ENCODE data around the gene RET.

RET gene

DNA sequence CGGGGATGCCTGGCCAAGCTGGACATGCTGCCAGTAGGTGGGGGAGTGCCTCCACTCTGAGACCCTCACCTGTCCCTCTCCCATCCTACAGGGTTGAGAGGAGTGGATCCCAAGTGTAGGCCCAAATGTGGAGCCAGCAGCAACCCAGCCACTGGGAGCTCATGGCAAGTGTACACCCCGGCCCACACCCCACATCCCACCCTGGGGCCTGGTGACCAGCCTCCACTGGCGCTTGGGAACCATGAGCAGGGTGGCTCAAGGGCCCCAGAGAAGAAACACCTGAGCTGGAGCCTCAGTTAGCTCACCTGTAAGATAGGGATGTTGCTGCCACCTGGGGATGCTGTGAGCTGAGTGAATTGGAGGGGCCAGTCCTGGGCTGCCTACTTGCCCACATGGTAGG, 10.4 kb upstream of the RET start:
- H2AFZ ChIP-seq (ENCODE audit: low read depth, low read length): no peak overlapping the region
- no peak overlapping the region for H3K9ac ChIP-seq (ENCODE audit: low read length)
- no peaks in the 10 kb centered on the region for H3K4me1 ChIP-seq (ENCODE audit: low read length)
- no peak overlapping the region for H3K4me2 ChIP-seq (ENCODE audit: low read length)
- H3K27me3 ChIP-seq (ENCODE audit: low read depth, low read length): no peaks in the 10 kb centered on the region
- no peak overlapping the region for H3K4me3 ChIP-seq (ENCODE audit: low read length)
- H3K36me3 ChIP-seq (replicated peaks; ENCODE audit: low read depth, low read length): no peaks in the 10 kb centered on the region
- H3K9me3 ChIP-seq (ENCODE audit: insufficient read depth, low read length): no peaks in the 10 kb centered on the region
- H3K79me2 ChIP-seq (ENCODE audit: low read length): no peaks in the 10 kb centered on the region
- H4K20me1 ChIP-seq (ENCODE audit: insufficient read depth, low read length): no peaks in the 10 kb centered on the region
- H3K27ac ChIP-seq (ENCODE audit: low read length): no peak overlapping the region
- TF ChIP-seq, protein P1, sequence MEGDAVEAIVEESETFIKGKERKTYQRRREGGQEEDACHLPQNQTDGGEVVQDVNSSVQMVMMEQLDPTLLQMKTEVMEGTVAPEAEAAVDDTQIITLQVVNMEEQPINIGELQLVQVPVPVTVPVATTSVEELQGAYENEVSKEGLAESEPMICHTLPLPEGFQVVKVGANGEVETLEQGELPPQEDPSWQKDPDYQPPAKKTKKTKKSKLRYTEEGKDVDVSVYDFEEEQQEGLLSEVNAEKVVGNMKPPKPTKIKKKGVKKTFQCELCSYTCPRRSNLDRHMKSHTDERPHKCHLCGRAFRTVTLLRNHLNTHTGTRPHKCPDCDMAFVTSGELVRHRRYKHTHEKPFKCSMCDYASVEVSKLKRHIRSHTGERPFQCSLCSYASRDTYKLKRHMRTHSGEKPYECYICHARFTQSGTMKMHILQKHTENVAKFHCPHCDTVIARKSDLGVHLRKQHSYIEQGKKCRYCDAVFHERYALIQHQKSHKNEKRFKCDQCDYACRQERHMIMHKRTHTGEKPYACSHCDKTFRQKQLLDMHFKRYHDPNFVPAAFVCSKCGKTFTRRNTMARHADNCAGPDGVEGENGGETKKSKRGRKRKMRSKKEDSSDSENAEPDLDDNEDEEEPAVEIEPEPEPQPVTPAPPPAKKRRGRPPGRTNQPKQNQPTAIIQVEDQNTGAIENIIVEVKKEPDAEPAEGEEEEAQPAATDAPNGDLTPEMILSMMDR (IDR thresholded peaks at IDR 0.05; ENCODE audit: low read depth, low read length): no peak
- no peak for TF ChIP-seq EZH2phosphoT487 (IDR thresholded peaks at IDR 0.05; ENCODE audit: low read depth)

DNA sequence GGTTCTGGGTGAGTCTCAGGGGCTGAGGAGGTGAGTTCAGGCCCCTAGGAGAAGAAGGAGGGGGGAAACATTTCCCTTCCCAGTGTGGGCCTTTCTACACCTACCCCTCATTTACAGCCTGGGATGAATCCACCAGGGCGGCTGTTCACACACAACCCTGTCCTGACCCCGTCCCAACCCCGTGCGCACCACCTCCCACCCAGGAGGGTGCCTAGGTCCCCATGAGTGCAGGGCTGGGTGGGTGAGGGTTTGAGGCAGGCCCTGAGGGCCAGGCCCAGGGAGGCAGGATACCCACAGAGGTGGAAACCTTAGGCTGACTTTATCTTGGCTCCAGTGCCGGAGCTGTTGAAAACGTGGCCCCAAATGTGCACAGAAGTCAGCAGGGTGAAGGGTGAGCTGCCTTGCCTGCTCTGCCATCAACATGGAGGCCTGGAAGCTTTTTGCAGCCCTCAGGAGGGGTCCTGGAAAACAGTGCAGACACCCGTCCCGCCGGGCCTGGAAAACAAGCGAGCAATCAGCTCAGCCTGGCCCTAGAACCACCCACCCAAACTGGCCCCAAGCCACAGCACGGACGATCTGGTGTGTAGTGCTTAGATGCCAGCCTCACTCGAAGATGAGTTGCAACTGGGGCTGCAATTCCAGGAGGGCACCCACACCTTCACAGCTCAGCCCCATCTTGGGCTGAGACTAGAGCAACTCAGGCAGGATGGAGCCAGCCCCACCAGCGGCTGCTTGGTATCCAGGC, 9.3 kb upstream of the RET start:
- Histone ChIP-seq H3K4me1 (ENCODE audit: low read length) (no peaks in the 10 kb centered on the region), H3K9ac (ENCODE audit: low read length) (no peak overlapping the region), H3K79me2 (ENCODE audit: low read length) (no peaks in the 10 kb centered on the region), H3K9me3 (ENCODE audit: insufficient read depth, low read length) (no peaks in the 10 kb centered on the region), H2AFZ (ENCODE audit: low read depth, low read length) (no peak overlapping the region), H3K4me2 (ENCODE audit: low read length) (no peak overlapping the region), H3K27ac (ENCODE audit: low read length) (no peak overlapping the region), H3K36me3 (replicated peaks; ENCODE audit: low read depth, low read length) (no peaks in the 10 kb centered on the region), H3K27me3 (ENCODE audit: low read depth, low read length) (no peaks in the 10 kb centered on the region), H3K4me3 (ENCODE audit: low read length) (no peak overlapping the region), H4K20me1 (ENCODE audit: insufficient read depth, low read length) (no peaks in the 10 kb centered on the region)
- TF ChIP-seq EZH2phosphoT487 (IDR thresholded peaks at IDR 0.05; ENCODE audit: low read depth): no peak
- TF ChIP-seq, protein P1 (IDR thresholded peaks at IDR 0.05; ENCODE audit: low read depth, low read length): no peak

DNA sequence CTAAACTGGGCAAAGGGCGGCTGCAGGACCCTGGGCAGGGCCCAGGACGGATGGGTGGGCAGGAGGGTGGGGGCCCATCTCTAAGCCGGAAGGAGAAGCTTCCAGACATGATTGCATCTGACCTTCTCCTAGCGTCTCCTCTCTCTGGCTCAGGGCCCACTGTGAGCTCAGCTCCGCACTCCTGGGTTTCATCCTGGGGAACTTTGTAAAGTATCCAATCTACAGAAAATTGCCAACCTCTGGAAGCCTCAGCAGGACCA, 8.8 kb upstream of the RET start:
- H3K36me3 ChIP-seq (replicated peaks; ENCODE audit: low read depth, low read length): no peaks in the 10 kb centered on the region
- no peaks in the 10 kb centered on the region for H3K9me3 ChIP-seq (ENCODE audit: insufficient read depth, low read length)
- no peak overlapping the region for H3K27ac ChIP-seq (ENCODE audit: low read length)
- H3K4me1 ChIP-seq (ENCODE audit: low read length): no peaks in the 10 kb centered on the region
- TF ChIP-seq EZH2phosphoT487 (IDR thresholded peaks at IDR 0.05; ENCODE audit: low read depth): no peak
- TF ChIP-seq, protein P1 (IDR thresholded peaks at IDR 0.05; ENCODE audit: low read depth, low read length): no peak
- H2AFZ ChIP-seq (ENCODE audit: low read depth, low read length): no peak overlapping the region
- H3K4me3 ChIP-seq (ENCODE audit: low read length): no peak overlapping the region
- no peaks in the 10 kb centered on the region for H4K20me1 ChIP-seq (ENCODE audit: insufficient read depth, low read length)
- H3K79me2 ChIP-seq (ENCODE audit: low read length): no peaks in the 10 kb centered on the region
- H3K4me2 ChIP-seq (ENCODE audit: low read length): no peak overlapping the region
- no peaks in the 10 kb centered on the region for H3K27me3 ChIP-seq (ENCODE audit: low read depth, low read length)
- H3K9ac ChIP-seq (ENCODE audit: low read length): no peak overlapping the region

DNA sequence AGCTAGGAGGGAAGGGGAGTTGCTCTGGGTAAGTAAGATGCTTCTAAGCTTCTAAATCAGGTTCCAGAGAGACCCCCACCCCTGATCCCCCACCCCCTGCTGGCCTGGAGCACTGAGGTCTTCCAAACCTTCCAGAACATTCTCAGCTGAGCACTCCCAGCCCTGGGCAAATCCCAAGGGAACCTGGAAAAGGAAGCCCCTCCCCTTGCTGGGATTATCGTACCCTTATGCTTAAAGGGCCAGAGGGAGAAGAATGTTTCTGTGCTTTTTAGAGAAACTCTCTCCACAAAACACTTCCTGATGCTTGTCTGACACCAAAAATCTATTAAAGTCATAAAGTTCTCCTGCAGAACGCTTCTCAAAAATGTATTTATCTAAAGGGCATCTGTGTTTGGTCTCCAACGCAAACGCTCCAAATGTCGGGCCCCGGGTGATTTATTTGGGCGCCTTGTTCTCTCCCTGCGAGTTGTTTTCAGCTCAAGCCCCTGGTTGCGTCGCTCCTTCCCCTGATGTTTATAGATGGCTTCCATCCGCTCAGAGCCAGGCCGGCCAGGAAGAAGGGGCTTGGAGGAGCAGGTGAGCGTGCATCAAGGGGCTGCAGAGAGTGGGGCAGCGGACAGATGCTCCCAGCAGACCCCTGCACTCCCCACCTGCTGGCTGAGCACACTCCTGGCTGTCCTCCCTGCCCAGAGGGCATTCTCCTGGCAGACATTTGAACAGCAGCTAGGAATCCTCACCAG, 8.2 kb upstream of the RET start:
- TF ChIP-seq, protein P1 (IDR thresholded peaks at IDR 0.05; ENCODE audit: low read depth, low read length): no peak
- TF ChIP-seq EZH2phosphoT487 (IDR thresholded peaks at IDR 0.05; ENCODE audit: low read depth): no peak
- H4K20me1 ChIP-seq (ENCODE audit: insufficient read depth, low read length): no peaks in the 10 kb centered on the region

More for the DNA sequence above, 8.2 kb upstream of the RET start:
- Histone ChIP-seq H3K4me1 (ENCODE audit: low read length) (no peaks in the 10 kb centered on the region), H3K36me3 (replicated peaks; ENCODE audit: low read depth, low read length) (no peaks in the 10 kb centered on the region), H3K9ac (ENCODE audit: low read length) (no peak overlapping the region), H3K79me2 (ENCODE audit: low read length) (no peaks in the 10 kb centered on the region), H3K4me3 (ENCODE audit: low read length) (no peak overlapping the region), H3K27me3 (ENCODE audit: low read depth, low read length) (no peaks in the 10 kb centered on the region), H3K9me3 (ENCODE audit: insufficient read depth, low read length) (no peaks in the 10 kb centered on the region), H2AFZ (ENCODE audit: low read depth, low read length) (no peak overlapping the region), H3K4me2 (ENCODE audit: low read length) (no peak overlapping the region), H3K27ac (ENCODE audit: low read length) (no peak overlapping the region)

All from OCI-LY3 (cell line).